Measurements from ENCODE around the gene GAGE13.
"Not testable (repeated sequence)": the region's sequence is repeated elsewhere in the genome, so short reads cannot be mapped to it uniquely, and the experiment has no call there.

Gene GAGE13, protein sequence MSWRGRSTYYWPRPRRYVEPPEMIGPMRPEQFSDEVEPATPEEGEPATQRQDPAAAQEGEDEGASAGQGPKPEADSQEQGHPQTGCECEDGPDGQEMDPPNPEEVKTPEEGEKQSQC

DNA sequence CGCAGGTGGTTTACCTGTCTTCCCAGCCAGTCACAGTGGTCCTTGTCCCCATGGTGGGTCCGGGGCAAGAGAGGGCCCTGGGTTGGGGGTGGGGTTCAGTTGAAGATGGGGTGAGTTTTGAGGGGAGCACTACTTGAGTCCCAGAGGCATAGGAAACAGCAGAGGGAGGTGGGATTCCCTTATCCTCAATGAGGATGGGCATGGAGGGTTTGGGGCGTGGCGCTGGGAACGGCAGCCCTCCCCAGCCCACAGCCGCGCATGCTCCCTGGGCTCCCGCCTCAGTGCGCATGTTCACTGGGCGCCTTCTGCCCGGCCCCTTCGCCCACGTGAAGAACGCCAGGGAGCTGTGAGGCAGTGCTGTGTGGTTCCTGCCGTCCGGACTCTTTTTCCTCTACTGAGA, at the start of gene GAGE13:
Gene GAGE13 (plus strand): TSS at position 301 of the 400 bp plus-strand sequence. CDS start 1,156 bp downstream, outside the sequence.
- DNase-seq (ENCODE audit: low read depth): not testable (repeated sequence)

DNA sequence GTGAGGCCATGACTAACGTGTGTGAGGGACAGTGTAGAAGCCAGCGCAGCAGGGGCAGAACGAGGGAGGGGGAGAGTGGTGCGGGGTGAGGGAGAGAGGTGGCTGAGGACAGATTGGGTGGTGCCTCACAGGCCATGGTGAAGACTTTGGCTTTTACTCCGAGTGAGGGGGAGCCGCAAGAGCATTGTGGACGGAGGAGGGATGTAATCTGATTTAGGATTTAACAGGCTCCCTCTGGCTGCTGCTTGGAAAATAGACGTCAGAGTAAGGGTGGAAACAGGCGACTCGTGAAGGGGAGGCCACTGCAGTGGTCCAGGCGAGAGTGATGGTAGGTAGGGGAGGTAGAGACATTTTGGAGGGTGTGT, 48.8 kb upstream of the GAGE13 start:
- DNase-seq (ENCODE audit: low read depth): no peak

DNA sequence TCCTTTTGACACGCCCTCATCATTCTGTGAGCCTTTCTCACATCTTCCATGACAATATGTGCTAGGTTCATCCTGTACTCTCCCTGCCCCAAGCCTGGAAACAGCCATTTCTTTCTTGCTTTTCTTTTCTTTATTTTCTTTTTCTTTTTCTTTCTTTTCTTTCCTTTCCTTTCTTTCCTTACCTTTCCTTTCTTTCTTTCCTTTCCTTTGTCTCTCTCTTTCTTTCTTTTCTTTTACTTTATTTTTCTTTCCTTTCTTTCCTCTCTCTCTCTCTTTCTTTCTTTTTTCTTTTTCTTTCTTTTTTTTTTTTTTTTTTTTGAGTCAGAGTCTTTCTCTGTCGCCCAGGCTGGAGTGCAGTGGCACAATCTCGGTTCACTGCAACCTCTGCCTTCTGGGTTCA, 47.2 kb upstream of the GAGE13 start:
- DNase-seq (ENCODE audit: low read depth): no peak

DNA sequence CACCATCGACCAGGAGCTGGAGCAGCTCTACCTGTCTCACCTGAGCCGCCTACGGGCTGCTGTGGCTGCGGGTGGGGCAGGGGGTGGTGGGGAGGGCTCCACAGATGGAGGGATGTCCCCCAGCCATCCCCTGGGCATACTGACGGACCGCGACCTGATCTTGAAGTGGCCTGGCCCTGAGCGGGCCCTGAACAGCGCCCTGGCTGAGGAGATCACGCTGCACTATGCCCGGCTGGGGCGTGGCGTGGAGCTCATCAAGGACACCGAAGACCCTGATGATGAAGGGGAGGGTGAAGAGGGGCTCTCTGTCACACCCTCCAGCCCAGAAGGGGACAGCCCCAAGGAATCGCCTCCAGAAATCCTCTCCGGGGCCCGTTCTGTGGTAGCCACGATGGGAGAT, 45.2 kb upstream of the GAGE13 start:
- no peak for DNase-seq (ENCODE audit: low read depth)

DNA sequence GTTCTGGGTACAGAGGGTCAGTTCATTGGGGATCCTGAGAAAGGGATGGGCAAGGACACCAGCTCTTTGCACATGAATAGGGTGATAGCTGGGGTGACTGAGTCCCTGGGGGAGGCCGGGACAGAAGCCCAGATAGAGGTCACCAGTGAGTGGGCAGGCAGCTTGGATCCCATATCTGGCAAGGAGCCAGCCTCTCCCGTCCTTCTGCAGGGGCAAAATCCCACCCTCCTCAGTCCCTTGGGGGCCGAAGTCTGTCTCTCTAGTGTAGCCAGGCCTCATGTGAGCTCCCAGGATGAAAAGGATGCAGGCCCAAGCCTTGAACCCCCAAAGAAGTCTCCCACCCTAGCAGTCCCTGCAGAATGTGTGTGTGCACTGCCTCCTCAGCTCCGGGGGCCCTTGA, 44.8 kb upstream of the GAGE13 start:
- no peak for DNase-seq (ENCODE audit: low read depth)

DNA sequence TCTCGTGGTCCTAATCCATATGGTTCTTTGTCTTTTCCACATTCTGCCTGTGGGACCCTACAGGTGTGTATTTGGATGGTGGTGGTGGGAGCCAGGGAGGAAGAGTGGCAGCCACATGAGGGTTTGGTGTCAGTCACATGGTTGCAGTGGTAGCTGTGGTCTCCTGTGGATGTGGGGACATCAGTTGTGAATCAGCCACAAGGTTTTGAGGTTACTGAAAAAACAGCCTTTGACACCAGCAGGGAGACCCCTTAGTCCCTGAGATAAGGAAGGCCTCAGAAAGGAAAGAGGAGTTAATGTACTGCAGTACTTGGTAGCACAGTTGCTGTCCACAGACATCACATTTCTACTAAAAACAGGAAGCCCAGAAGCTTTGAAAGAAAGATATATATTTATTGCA, 43.7 kb upstream of the GAGE13 start:
- DNase-seq (ENCODE audit: low read depth): no peak

DNA sequence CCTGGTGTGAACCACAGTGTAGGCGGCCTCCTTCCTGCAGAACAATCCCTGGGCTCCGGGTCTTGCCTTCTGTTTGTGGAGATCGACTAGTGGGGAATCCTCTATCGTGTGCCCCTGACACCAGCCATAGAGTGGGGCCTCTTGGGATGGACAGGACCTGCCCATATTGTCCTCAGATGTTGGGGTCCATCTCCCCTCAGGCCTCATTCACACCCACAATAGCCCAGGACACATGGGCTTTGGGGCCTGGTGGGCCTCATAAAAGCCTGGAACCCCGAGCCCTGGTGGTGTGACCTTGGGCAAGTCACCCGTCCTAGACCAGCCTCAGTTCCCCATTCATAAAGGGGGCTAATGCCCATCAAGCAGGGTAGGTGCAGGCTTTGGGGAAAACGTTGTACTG, 41.2 kb upstream of the GAGE13 start:
- no peak for DNase-seq (ENCODE audit: low read depth)

DNA sequence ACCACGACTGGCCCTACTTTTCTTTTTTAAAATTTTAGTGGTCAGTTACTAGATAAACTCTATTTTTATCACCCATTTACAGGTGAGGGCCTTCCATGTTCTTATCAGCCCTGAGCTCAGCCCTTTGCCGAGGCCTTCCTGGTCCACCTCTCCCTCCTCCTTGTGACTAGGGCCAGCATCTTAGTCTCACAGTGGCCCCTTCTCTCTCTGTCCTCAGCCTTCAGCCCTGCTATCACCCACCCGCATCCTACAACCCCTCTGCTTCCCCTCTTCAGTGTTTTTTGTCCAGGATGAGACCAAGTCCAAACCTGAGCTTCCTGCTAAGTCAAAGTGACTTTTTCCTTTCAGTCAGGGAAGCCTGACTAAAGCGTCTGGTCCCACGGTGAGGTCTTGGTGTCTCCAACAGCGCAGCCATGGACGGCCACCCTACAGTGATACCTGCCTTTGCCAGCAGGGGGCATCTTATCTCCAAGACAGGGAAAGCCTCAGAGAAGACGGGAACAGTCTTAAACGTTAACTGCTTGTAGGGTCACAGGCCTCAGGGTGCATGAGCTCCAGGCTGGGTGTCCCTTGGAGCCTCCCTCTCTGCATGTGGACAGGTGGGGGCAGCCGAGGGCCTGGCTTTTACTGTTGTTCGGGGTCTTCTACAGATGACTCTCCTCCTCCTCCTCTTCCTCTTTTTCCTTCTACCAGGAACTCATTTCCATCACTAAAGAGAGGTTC, 39.6 kb upstream of the GAGE13 start:
- no peak for DNase-seq (ENCODE audit: low read depth)

DNA sequence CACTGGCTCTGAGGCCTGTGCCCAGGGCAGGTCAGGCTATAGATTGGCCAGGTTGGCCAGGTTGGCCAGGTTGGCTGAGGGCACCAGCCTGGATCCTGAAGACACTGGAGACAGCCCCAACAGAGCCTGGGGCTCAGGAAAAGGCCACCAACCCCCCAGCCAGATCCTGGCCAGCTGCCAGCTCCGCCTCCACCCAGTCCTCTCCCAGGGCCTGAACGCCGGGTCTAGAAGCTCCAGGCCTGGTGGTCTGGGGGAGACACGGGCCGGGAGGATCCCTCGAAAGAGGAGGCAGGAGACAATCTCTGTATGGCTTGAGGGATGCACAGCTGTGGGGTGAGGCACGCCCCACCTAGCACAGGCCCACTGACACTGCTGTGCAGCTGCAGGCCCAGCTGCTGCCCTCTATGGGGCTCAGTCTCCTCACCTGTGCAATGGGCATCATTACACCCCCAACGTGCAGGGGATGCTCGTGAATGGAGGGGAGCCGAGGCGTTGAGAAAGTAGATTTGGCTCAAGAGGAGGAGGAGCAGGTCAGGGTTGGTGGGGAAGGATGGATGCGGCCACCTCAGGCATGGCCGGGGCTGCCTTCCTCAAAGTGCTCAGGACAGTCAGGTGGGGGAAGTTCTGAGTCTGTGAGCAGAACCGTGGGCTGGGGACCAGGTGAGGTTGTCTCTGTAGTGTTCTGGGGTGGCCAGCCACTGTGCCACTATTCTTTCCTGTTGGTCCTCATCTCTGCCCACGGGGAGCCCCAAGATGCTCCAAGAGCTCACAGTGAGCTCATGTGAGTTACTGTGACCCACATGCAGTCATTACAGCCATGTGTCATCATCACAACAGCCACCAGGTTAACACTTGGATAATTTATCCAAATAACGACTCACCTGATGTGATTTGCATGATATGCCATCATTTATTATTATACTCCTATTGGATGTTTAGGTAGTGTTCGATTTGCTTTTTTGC, 38.7 kb upstream of the GAGE13 start:
- no peak for DNase-seq (ENCODE audit: low read depth)

DNA sequence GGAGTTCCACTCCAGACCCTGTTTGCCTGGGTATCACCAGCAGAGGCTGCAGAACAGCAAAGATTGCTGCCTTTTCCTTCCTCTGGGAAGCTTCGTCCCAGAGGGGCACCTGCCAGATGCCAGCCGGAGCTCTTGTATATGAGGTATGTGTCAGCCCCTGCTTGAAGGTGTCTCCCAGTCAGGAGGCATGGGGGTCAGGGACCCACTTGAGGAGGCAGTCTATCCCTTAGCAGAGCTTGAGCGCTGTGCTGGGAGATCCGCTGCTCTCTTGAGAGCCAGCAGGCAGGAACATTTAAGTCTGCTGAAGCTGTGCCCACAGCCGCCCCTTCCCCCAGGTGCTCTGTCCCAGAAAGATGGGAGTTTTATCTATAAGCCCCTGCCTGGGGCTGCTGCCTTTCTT, 32.1 kb upstream of the GAGE13 start:
- not testable (repeated sequence) for DNase-seq (ENCODE audit: low read depth)

DNA sequence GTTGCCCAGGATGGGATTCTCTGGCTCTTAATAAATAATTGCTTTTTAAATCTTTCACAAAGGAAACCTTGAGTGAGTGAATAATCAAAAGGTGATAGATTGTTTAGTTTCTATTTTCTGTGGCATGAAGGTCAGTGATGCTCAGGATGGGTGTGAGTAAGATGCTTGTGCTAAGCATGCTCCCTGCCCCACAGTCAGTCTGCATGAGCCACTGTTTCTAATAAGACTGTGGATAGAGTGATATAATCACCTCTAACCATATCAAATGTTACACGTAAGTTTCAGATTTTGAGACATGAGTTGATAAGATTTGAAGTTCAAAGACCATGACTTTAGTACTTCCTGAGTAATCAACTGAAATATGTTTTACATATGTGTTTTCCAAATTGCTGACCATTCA, 30.7 kb upstream of the GAGE13 start:
- no peak for DNase-seq (ENCODE audit: low read depth)

DNA sequence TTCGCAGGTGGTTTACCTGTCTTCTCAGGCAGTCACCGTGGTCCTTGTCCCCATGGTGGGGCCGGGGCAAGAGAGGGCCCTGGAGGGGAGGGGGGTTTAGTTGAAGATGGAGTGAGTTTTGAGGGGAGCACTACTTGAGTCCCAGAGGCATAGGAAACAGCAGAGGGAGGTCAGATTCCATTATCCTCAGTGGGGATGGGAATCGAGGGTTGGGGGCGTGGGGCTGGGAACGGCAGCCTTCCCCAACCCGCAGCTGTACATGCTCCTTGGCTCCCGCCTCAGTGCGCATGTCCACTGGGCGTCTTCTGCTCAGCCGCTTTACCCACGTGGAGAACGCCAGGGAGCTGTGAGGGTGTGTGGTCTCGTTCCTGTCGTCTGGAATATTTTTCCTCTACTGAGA, 28.0 kb upstream of the GAGE13 start, which contains the start of gene GAGE10:
Gene GAGE10 (plus strand): TSS at position 301 of the 400 bp plus-strand sequence. CDS start 1,214 bp downstream, outside the sequence.
- no peak for DNase-seq (ENCODE audit: low read depth)

DNA sequence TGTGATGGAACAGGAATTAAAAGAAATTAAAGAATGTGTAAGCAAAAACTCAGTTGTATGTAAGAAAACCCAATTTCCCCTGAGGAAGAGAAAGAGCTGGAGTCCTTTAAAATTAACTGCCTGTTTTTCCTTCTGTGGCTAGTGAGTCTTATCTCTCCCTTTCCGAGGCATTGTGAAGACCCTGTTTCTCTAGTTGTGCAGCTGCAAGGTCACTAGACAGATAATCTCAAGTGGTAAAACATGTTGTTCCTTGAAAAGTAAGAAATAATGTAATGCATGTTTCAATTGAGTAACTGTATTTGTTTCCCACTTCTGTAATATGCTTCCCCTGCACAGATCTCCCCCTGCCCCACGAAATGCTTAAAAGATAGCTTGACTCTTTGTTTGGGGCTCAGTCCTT, 23.6 kb upstream of the GAGE13 start:
- not testable (repeated sequence) for DNase-seq (ENCODE audit: low read depth)

DNA sequence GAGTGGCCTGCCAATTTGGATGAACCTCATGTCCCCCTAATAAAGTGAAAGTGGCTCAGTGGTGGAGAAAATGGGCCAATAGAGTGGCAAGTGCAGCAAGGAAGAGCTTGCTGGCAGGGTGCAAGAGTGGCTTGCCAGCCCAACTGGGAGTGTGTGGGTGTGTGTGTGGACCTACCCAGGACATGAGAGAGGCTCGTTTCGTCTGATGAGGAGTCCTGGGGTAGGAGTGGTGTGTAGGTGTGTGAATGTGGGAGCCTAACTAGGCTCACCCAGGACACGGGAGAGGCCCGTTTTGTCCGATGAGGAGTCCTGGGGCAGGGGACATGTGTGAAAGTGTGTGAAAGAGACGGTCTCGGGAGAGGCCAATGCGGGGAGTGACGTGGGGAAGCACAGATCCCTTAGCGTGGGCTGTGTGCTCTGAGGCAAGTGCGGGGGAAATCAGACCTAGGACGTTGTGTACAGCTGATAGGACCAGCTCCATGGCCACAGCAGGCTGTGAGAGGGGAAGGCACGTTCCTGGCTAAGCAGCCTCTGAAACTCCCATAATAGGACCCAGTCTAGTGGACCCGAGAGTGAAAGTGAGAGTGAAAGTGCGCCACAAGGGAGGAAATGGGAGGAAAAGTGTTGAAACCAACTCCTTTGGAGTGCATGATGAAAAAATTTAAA, 22.6 kb upstream of the GAGE13 start:
- DNase-seq (ENCODE audit: low read depth): no peak

DNA sequence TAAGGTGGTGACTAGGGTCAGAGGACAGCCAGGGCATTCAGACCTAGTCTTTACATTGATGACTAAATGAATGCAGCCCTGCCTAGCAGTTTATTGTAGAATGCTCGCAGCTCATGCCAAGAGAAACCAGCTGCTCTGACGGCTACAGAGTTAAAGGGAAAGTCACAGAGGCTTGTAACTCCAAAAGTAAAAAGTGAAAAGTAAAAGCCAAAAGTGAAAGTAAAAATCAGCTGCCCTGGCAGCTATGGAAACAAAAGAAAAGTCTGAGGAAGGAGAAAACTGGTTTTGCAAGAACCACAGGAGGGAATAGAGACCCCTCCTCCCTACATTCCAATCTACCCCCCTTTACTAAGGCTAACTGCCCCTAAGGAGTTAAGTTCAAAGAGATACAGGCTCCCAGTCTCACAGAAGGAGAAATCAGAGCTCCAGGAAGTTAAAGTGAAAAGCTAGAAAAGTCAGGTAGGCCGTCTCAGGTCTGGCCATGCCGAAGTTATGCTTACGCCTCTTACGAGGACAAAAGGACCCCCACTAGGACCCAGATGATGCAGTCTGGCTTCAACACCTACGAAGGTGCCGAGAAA, 21.9 kb upstream of the GAGE13 start:
- no peak for DNase-seq (ENCODE audit: low read depth)

DNA sequence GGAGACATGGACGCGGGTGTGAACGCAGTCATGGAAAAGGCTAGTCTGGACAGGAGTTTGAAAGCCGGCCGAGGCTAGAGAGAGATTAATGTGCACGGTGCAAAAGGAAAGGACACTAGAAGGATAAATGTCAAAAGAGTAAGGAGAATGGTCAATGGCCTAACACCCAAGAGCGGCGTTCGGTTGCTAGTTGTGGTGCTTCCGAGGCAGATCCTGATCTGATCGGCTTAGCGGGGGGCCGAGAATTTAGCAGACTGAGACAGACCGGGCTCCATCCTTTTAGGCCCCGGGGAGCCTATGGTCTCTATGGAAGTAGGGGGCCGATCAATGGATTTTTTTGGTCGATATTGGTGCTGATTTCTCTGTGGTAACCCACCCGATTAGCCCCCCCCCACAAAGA, 21.0 kb upstream of the GAGE13 start:
- DNase-seq (ENCODE audit: low read depth): no peak

DNA sequence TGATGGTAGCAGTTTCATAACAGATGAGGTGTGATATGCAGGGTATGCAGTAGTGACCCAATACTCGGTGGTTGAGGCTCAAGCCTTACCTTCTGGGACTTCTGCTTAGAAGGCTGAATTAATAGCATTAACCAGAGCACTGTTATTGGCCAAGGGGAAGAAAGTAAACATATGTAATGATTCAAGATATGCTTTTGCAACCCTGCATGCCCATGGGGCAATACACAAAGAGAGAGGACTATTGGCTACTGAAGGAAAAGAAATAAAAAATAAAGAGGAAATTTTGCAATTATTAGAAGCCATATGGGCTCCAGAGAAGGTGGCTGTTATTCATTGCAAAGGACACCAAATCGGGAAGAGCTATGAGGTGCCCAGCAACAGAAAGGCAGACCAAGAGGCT, 19.2 kb upstream of the GAGE13 start:
- no peak for DNase-seq (ENCODE audit: low read depth)

DNA sequence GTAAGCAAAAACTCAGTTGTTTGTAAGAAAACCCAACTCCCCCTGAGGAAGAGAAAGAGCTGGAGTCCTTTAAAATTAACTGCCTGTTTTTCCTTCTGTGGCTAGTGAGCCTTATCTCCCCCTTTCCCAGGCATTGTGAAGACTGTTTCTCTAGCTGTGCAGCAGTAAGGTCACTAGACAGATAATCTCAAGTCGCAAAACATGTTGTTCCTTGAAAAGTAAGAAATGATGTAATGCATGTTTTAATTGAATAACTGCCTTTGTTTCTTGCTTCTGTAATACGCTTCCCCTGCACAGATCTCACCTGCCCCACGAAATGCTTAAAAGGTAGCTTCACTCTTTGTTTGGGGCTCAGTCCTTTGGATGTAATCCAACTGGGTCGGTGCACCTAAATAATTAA, 15.3 kb upstream of the GAGE13 start:
- no peak for DNase-seq (ENCODE audit: low read depth)

DNA sequence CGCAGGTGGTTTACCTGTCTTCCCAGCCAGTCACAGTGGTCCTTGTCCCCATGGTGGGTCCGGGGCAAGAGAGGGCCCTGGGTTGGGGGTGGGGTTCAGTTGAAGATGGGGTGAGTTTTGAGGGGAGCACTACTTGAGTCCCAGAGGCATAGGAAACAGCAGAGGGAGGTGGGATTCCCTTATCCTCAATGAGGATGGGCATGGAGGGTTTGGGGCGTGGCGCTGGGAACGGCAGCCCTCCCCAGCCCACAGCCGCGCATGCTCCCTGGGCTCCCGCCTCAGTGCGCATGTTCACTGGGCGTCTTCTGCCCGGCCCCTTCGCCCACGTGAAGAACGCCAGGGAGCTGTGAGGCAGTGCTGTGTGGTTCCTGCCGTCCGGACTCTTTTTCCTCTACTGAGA, 9.6 kb upstream of the GAGE13 start, which contains the start of gene GAGE12J:
Gene GAGE12J (plus strand): TSS at position 301 of the 400 bp plus-strand sequence. CDS start 1,157 bp downstream, outside the sequence.
- DNase-seq (ENCODE audit: low read depth): not testable (repeated sequence)

DNA sequence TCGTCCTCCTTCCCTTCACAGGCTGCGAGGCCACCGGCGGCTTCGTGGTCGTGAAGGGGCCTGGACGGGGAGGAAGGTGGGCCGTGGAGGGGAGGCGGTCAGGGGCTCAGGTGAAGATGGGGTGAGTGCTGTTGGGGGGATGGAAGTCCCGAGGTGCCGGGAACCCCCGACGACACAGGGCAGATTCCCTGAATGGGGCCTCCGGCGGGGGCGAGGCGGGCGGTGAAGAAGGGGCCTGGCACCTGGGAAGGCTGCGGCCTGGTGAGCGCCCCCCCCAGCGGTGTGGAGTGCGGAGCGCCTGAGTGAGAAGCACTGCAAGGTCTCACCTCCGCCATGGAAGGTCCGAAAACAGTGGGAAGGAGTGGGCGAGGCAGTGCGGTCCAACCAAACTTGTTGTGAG, 9.1 kb upstream of the GAGE13 start:
- not testable (repeated sequence) for DNase-seq (ENCODE audit: low read depth)

DNA sequence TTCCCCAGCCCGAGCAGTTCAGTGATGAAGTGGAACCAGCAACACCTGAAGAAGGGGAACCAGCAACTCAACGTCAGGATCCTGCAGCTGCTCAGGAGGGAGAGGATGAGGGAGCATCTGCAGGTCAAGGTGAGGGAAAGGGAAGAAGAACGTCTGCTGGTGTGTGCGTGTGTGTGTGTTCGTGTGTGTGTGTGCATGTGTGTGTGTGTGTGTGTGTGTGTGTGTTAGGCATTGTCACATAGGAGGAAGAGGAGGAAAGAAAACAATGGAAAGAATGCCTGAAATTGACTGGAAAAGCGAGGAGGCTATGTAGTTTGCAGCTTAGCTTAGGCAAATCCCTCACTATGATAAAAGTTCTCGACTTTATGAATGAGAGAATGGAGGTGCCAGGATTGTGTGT, 7.6 kb upstream of the GAGE13 start:
- not testable (repeated sequence) for DNase-seq (ENCODE audit: low read depth)

DNA sequence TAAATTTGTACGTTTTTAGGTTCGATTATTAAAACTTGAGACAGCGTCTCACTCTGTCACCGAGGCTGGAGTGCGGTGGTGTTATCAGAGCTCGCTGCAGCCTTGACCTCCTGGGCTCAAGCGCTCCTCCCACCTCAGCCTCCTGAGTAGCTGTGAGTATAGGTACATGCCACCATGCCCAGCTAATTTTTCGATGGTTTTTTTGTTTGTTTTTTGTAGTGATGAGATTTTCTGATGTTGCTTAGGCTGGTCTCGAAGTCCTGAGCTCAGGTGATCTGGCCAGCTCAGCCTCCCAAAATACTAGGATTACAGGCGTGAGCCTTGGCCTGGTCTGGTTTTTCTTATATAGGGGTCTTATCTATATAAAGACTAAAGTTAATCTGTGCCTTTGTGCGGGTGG, 961 bp upstream of the GAGE13 start:
- not testable (repeated sequence) for DNase-seq (ENCODE audit: low read depth)
